NCI-H510A treated with DMSO at 0.1 percent for 48 hours (cell line): ENCODE results near the gene SLC35F4.

Experiments used
- DNase-seq: peaks from one replicate; lab custom pipeline; 2025; lab: John Stamatoyannopoulos, UW

Gene SLC35F4

DNA sequence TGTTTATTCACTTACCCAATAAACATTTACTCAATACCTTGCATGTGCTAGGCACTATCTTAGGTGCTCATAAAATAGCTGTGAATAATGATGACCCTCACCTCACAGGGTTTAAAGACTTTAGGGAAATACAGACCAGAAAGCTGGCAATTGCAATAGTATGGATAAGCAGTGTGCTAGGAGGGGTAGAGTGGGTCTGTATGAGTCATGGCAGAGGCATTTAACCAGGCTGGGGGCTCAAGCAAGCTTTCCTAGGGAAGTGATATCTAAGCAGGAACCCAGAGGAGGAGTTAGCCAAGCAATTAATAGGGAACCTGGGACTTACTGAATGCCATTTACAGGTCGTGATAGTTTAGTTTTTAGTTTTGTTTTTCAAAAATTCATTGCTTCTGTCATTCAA is 248.4 kb downstream of the SLC35F4 start:
- DNase-seq: no peak

DNA sequence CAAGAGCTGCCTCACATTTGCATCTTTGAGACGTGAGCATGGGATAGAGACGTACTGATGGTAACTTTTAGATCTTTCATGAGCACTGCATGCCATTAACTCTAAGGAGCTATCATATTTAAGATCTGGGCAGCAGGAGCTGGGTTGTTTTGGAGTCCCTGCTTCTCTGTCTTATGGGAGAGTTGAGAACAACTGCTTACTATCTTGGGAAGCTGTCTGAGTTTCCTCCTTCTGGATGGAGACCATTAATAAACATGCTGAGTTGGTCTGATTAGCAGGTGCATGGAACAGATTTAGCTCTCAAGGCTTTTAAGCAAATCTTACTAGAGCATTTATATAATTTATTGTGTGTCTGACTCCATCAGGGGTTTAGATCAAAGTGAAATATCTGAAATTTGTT is 252.9 kb downstream of the SLC35F4 start:
- no peak for DNase-seq

DNA sequence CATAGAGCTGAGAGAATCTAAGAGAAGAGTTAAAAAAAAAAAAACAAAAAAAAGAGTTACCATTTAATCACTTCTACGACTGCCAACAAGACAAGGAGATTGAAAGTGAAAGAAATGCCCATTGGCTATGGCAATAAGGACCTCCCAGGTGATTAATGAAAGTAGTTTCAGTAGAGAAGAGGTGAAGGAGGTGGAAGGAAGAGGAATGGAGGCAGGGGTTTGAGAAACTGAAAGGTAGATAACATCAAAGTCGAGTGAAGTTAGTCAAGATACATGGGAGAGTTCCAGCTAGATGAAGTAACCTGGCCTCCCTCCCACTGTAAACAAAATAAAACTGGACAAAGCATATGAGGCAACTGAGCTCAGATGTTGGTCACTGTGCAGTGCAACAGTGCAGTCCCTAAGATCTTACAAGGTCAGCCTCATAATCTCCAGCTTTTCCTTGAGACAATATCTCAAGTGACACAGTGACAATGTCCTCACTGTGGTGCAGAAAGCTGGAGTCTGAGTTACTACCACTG is 254.3 kb downstream of the SLC35F4 start:
- DNase-seq: no peak

- DNase-seq: peak; percentile 8
Observed at GRCh38 chr14:57610631-57611030, 255.3 kb downstream of the SLC35F4 start.

DNA sequence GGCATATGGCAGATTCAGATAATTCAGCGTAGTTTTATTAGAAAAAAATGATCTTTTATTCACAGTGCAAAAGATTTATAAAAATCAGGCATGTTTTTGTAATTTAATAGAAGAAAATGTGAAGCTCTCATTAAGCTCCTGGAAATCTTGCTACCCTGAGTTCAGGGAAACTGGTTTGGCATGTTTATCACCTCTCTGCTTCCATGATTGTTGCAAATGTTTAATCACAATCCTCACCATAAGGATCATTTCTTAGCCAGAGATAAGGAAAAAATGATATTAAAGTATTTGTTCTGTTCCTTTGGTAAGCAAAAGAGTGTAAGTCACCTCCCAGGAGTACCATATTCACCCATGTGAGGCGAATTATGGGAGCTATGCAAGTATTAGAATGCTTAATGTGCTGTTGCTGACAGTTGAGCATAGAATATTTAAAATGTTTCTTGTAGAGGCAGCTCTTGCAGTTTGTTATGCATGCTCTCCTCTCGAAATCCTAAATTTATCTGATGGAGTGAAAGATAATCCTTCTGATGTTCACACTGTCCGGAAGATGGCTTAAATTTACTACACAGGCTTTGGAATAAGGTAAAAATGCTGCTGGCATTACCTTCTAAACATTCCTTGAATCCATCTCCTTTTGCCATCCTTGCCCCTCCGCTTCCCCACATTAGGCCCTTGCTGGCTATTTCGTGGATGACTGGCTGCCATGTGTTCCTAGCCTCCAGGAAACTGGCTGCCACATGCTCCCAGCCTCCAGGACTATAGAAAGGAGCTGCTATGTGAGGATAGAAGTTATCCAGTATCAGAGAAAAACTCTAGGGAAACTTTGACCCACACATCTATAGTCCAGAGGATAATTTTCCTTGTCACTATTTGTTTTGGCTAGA is 256.5 kb downstream of the SLC35F4 start:
- no peak for DNase-seq

- DNase-seq: no peak
Observed at GRCh38 chr14:57607086-57607485, 258.8 kb downstream of the SLC35F4 start.

- no peak for DNase-seq
Observed at GRCh38 chr14:57583396-57583795, 282.5 kb downstream of the SLC35F4 start.

GRCh38 chr14:57582746-57583145 is 283.1 kb downstream of the SLC35F4 start:
- DNase-seq: no peak

DNA sequence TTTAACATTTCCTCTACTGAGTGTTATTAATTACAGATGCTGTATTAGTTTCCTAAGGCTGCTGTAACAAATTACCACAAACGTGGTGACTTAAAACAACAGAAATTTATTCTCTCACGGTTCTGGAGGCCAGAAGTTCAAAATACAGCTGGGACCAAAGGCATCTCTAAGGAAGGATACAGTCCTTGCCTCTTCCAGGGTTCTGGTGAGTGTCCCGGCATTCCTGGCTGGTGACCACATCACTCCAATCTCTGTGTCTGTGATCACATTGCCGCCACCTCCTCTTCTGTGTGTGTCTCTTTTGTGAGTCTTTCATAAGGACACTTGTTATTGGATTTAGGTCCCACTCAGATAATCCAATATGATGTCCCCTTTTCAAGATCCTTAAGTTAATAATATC is 287.1 kb downstream of the SLC35F4 start:
- DNase-seq: no peak

DNA sequence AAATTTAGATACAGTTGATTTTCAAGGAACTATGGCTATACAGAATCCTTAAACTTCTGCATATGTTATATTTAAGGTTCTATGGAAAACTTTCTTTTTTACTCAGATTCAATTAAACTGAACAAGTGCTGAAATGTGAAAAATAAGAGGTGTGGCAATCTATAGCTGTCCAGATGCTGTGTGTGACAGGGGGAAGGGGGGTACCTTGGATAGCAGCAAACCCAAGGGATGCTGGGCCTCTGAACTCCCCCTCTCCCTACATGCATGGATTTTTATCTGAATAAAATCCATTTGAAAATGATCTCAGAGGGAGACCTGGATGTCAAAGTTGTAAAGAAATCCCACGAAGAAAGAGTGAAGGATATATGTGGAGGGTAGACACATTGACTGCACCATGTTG is 289.4 kb downstream of the SLC35F4 start:
- no peak for DNase-seq

GRCh38 chr14:57575482-57575881 is 290.4 kb downstream of the SLC35F4 start:
- DNase-seq: no peak

DNA sequence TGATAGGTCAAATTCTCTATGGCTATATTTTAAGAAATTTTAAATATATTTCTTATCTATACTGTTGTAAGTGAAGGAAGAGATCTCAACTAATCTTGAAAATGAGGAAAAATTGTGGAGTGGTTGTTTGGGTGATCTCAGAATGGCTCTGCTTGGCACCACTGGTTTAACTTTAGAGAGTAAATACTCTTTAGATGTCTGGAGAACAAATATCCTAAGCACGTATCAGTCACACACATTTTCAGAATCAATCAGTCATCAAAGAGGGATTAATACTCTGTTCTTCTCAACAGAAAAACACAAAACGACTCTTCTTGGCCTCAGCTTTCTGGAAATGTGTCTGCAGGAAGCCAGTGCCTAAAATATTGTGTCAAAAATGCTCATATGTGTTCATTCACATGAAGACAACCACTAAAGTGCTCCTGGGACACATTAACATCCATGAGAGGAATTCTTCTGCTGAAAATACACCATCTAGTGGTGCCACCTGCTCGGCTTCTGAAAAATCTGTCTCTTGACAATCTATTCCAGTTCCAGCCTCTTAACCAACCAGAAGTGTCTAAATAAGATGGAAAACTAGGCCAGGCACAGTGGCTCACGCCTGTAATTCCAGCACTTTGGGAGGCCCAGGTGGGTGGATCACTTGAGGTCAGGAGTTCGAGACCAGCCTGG is 291.1 kb downstream of the SLC35F4 start:
- peak; percentile 2 for DNase-seq

- DNase-seq: no peak
Observed at GRCh38 chr14:57573173-57573572, 292.7 kb downstream of the SLC35F4 start.

DNA sequence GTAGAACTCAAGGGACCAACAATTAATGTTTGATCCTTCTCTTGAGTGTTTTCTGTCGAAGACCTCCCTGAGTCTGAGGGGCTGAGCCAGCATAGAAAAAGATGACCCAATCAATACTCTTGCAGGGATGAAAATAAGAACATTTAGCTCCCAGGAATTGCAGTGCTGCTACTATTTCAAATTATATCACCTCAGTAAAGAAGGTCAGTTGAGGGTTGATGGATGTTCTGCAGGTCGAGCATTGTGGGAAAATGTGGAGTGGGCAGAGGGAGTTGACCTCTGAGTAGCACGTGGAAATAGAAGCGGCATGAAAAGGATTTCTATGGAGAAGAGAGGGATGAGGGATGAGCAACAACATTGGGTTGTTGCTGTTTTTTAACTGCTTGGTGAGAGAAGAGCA is 297.3 kb downstream of the SLC35F4 start:
- no peak for DNase-seq

DNA sequence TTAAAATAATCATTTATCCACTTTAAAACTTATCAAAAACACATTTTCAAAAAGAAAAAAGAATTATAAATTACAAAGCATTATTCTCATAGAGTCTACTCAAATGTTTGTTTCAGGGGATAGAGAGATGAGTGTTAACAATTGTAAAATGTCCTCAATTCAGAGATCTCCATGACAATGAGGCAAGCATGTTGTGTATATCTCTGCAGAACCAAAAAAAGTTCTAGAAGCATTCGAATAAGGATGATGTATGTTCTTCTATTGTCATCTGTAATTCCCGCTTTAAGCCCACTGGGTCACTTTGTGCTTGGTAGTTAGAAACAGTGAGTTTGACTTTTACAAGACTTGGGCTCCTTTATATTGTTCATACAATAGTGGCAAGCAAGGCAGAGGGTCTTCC is 298.7 kb downstream of the SLC35F4 start:
- DNase-seq: no peak

- DNase-seq: no peak
Observed at GRCh38 chr14:57560681-57561080, 305.2 kb downstream of the SLC35F4 start.

GRCh38 chr14:57559576-57559975 is 306.3 kb downstream of the SLC35F4 start:
- DNase-seq: no peak

GRCh38 chr14:57549765-57550420 is 316.0 kb downstream of the SLC35F4 start:
- no peak for DNase-seq

DNA sequence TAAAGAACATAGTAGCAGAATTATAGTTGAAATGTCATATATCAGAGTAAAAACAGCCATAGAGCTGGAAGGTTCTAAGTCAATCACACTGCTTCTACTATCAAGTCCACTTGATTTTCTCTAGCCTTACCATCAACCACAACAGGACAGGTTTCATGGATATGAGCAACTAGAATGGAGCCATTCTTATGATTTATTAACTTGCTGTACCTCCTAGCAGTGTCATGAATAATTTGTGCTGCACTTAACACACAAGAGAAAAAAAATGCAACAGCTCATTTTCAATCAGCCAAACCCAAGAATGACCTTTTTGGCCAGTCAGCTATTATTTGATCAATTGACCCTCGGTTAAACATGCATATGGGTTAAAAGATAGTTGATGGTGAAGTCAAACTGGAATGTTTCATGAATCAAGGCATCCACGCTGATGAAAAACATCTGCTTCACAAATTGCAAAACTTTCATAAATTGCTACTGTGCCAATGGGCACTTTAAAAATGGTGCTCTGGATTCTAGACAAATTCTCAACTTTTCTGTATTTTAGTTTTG is 316.8 kb downstream of the SLC35F4 start:
- DNase-seq: no peak

- no peak for DNase-seq
Observed at GRCh38 chr14:57547131-57547530, 318.8 kb downstream of the SLC35F4 start.

- DNase-seq: no peak
Observed at GRCh38 chr14:57533214-57533613, 332.7 kb downstream of the SLC35F4 start.

GRCh38 chr14:57530571-57530970 is 335.3 kb downstream of the SLC35F4 start:
- no peak for DNase-seq
